Naive B cell (primary cell): ENCODE results near the gene HSPA6. TPM values are rescaled to one million over a fixed set of nuclear protein-coding genes. Genes with fewer than 3 reads are reported as not detected.
A peak's percentile ranks its signal among the peaks of the same experiment; 100 is the strongest.
"Not testable (repeated sequence)": the region's sequence is repeated elsewhere in the genome, so short reads cannot be mapped to it uniquely, and the experiment has no call there.

Experiments
- ATAC-seq, 2 donors: fragments of 150-1000 bp; cut with Tn5 transposase; 2 replicates each; pipeline ENCODE4 v1.10.0; 2021; ENCODE audit warnings: low read depth in 2 of 2, mild to moderate bottlenecking in 2 of 2, moderate library complexity in 2 of 2
- DNase-seq: peaks from one replicate; pipeline ENCODE4 v3.0.0; 2022
- H3K27ac Mint-ChIP-seq, 6 donors: one replicate each; pipeline ENCODE4 v1.8.0; 2020 to 2022; ENCODE audit warnings: mild to moderate bottlenecking in 6 of 6, mixed read lengths in 6 of 6, moderate library complexity in 5 of 6, inconsistent platforms in 2 of 6
- H3K27me3 Mint-ChIP-seq, 3 donors: one replicate each; pipeline ENCODE4 v1.8.0; 2021 to 2022; ENCODE audit warnings: mixed read lengths in 3 of 3, mild to moderate bottlenecking in 1 of 3
- H3K36me3 Mint-ChIP-seq, 2 donors: one replicate each; pipeline ENCODE4 v1.8.0; 2020 to 2022; ENCODE audit warnings: mixed read lengths in 2 of 2, inconsistent platforms in 1 of 2, mild to moderate bottlenecking in 1 of 2
- H3K4me1 Mint-ChIP-seq, 3 donors: one replicate each; pipeline ENCODE4 v1.8.0; 2020 to 2022; ENCODE audit warnings: mixed read lengths in 3 of 3, inconsistent platforms in 1 of 3, mild to moderate bottlenecking in 1 of 3, moderate library complexity in 1 of 3
- H3K4me3 Mint-ChIP-seq, 8 donors: one replicate each; pipeline ENCODE4 v1.8.0; 2020 to 2022; ENCODE audit warnings: mild to moderate bottlenecking in 8 of 8, mixed read lengths in 8 of 8, moderate library complexity in 8 of 8, inconsistent platforms in 2 of 8
- H3K9me3 Mint-ChIP-seq, 7 donors: one replicate each; pipeline ENCODE4 v1.8.0; 2020 to 2022; ENCODE audit warnings: mixed read lengths in 7 of 7, mild to moderate bottlenecking in 5 of 7, inconsistent platforms in 2 of 7, moderate library complexity in 1 of 7
- polyA plus RNA-seq, 6 donors: library from polyadenylated mRNA; unstranded; fragments of 300-500 nt; fragmentation: Illumina TruSeq; gene quantifications; one replicate each; pipeline ENCODE4 v1.2.3, GENCODE V29; 2021; ENCODE audit warnings: low read depth in 6 of 6

HSPA6 gene
- polyA plus RNA-seq, 6 donors from 2014 or later, result 0.12 to 0.13 TPM; not detected in 4

GRCh38 chr1:161530671-161531641, 6.6 kb downstream of the HSPA6 start:
- DNase-seq (peak; percentile 79), ATAC-seq (peak; percentile 77 to 83)
- peak overlapping the region; percentile 83 to 100 (median 96) for H3K4me3 Mint-ChIP-seq
- H3K9me3 Mint-ChIP-seq, result peaks cover 0 to 13% (median 0%) of the 10 kb centered on the region in 7 donors
- H3K36me3 Mint-ChIP-seq, result not testable (repeated sequence)
- peak overlapping the region; percentile 60 to 100 (median 98) for H3K27ac Mint-ChIP-seq
- peaks cover 3 to 13% (median 8%) of the 10 kb centered on the region in 3 donors for H3K27me3 Mint-ChIP-seq
- H3K4me1 Mint-ChIP-seq, result peaks cover 18 to 28% (median 27%) of the 10 kb centered on the region in 3 donors

DNA sequence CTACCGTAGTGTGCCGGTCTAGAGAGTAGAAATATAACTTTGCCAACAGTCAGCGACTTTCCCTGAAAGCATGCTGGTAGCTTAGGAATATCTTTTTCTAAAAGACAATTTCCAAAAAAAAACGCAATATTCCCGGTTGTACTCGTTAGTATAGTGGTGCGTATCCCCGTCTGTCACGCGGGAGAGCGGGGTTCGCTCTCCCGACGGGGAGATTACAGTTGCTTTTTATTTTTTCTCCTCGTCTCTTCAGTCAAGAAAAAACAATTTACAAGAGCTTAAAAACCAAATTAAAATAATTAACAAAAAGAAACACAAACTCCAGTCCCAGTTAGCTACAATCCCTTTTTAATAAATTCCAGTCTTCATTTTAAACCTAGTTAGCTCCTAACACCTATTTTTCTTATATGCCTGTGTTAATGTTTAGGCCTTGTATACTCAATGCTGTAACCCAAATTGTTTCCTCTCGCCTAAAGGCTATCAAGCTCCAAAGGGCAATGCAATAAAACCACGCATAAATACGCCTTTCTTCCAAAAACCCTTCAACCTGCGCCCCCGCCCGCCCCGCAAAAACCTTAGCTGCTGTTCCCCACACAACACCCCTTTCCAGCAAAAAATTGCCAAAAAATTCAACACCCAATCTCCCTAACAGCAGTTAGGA, 7.8 kb downstream of the HSPA6 start:
- no peak for DNase-seq
- Mint-ChIP-seq H3K9me3 (peaks cover 0 to 13% (median 0%) of the 10 kb centered on the region in 7 donors), H3K4me1 (peaks cover 18 to 28% (median 26%) of the 10 kb centered on the region in 3 donors), H3K36me3 (peaks cover 0 to 7% of the 10 kb centered on the region in 2 donors), H3K27ac (peak overlapping the region in 5 of 6 donors; percentile 68 to 90 (median 88)), H3K27me3 (peaks cover 0 to 6% (median 2%) of the 10 kb centered on the region in 3 donors), H3K4me3 (peak overlapping the region in 7 of 8 donors; percentile 21 to 74 (median 54))
- no peak for ATAC-seq

DNA sequence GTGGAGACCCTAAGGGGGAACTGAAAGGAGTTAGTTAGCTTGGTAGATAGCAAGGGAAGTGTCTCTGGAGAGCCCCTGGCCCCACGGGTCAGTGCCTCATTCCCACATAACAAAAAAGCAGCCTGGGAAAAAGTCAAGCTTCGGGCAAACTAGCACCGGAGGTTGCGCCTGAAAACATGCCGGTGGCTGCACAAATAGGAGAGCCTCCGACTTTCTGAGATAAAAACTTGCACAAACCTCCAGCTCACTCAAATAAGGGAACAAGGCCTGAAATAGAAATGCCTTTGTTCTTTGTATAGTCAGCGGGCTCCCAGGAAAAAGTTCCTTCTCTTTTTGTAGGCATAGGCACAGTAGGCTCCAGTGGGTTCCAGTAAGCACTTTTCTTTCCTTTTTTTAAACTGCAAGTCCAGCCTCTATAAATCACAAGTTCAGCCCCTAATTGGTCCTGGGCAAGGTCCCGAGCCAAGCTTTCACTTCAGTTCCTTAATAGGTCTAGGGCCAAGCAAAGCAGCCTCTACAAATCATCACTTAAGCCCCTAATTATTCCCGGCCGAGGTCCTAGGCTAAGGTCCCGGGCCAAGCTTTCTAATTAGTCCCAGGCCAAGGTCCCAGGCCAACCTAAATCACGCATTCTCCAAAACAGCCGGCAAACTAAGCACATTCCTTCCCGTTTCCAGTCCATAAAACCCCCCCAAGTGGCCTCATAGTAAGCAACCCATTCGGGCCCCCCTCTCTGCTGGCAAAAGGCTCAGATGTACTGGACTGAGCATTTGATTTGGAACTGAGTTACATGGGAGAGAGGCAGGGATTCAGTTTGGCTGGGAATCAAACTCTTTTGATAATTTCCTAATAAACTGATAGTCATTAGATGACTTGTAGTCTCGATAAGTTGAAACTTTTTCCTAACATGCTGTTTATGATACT, 8.6 kb downstream of the HSPA6 start:
- DNase-seq, H3K27me3 Mint-ChIP-seq, ATAC-seq, H3K36me3 Mint-ChIP-seq: not testable (repeated sequence)
- Mint-ChIP-seq H3K9me3 (peaks cover 0 to 13% (median 0%) of the 10 kb centered on the region in 7 donors), H3K4me3 (peak overlapping the region in 4 of 8 donors; percentile 31 to 74 (median 68)), H3K4me1 (peaks cover 18 to 28% (median 26%) of the 10 kb centered on the region in 3 donors), H3K27ac (peak overlapping the region in 4 of 6 donors; percentile 21 to 90 (median 78))

- DNase-seq, H3K36me3 Mint-ChIP-seq, H3K9me3 Mint-ChIP-seq, H3K27me3 Mint-ChIP-seq, H3K27ac Mint-ChIP-seq, ATAC-seq: not testable (repeated sequence)
- peaks cover 23 to 31% (median 31%) of the 10 kb centered on the region in 3 donors for H3K4me1 Mint-ChIP-seq
- H3K4me3 Mint-ChIP-seq, result peak overlapping the region in 1 of 8 donors; percentile 21
These were observed 12.8 kb downstream of the HSPA6 start for GRCh38 chr1:161537068-161537669.

- H3K4me3 Mint-ChIP-seq, result peak overlapping the region in 6 of 8 donors; percentile 72 to 96 (median 94)
- H3K36me3 Mint-ChIP-seq, DNase-seq, H3K9me3 Mint-ChIP-seq, ATAC-seq, H3K27me3 Mint-ChIP-seq: not testable (repeated sequence)
- peak overlapping the region in 1 of 6 donors; percentile 15 for H3K27ac Mint-ChIP-seq
- peaks cover 20 to 35% (median 35%) of the 10 kb centered on the region in 3 donors for H3K4me1 Mint-ChIP-seq
These were observed 14.7 kb downstream of the HSPA6 start for GRCh38 chr1:161538925-161539479.

DNA sequence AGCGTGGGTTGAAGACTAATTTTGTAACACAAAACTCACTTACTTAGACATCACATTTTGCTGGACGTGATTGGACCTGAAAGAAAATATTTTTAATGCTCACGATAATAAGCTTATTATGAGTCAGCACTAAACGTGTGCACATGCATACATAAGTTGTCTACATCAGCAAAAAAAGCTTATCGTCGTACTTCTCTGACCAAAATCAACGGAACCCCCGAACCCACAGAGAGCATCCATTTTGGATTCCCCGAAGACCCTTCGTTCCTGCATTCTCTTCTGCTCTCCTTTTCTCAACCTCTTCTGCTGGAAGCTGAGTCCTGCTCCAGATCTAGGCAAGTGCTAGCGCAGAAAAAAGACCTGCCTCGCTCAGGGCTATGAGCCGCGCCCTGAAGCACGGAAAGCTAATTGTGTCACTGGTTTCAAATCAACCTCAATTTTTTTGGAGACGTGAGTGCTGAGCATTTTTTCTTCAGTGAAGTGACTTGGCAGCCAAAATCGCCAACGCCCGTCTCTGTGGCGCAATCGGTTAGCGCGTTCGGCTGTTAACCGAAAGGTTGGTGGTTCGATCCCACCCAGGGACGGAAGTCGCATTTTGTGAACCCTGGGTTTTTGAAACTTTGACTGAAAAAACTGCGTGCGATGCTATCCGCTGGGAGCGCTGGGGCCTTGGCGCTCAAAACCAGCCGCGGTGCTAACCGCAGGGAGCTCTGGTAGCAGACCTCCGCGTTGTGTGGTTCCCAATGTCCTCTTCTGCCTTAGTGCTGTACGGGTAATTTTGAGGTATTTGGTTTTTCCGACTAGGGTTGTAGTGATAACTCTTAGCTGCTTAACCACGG, 15.6 kb downstream of the HSPA6 start:
- Mint-ChIP-seq H3K4me1 (peaks cover 20 to 40% (median 38%) of the 10 kb centered on the region in 3 donors), H3K4me3 (peak overlapping the region; percentile 90 to 97 (median 96)), H3K27ac (peak overlapping the region in 5 of 6 donors; percentile 83 to 100 (median 99))
- ATAC-seq (peak; percentile 71 to 73), DNase-seq (peak; percentile 82)
- not testable (repeated sequence) for H3K36me3 Mint-ChIP-seq, H3K9me3 Mint-ChIP-seq, H3K27me3 Mint-ChIP-seq

- peak overlapping the region; percentile 90 to 97 (median 96) for H3K4me3 Mint-ChIP-seq
- H3K36me3 Mint-ChIP-seq, H3K27me3 Mint-ChIP-seq, H3K9me3 Mint-ChIP-seq: not testable (repeated sequence)
- peak; percentile 29 to 35 for ATAC-seq
- peak; percentile 23 for DNase-seq
- peak overlapping the region in 4 of 6 donors; percentile 94 to 100 (median 99) for H3K27ac Mint-ChIP-seq
- peaks cover 24 to 45% (median 43%) of the 10 kb centered on the region in 3 donors for H3K4me1 Mint-ChIP-seq
These were observed 16.2 kb downstream of the HSPA6 start for GRCh38 chr1:161540570-161540960.

- H3K36me3 Mint-ChIP-seq, H3K27me3 Mint-ChIP-seq, H3K9me3 Mint-ChIP-seq: not testable (repeated sequence)
- peak overlapping the region in 1 of 6 donors; percentile 3 for H3K27ac Mint-ChIP-seq
- peak overlapping the region in 1 of 8 donors; percentile 63 for H3K4me3 Mint-ChIP-seq
- peak; percentile 50 for DNase-seq
- H3K4me1 Mint-ChIP-seq, result peaks cover 24 to 45% (median 43%) of the 10 kb centered on the region in 3 donors
- peak in 1 of 2 donors; percentile 48 for ATAC-seq
These were observed 17.8 kb downstream of the HSPA6 start for GRCh38 chr1:161542091-161542559.

- H3K27me3 Mint-ChIP-seq, H3K9me3 Mint-ChIP-seq, H3K36me3 Mint-ChIP-seq, DNase-seq, ATAC-seq, H3K4me3 Mint-ChIP-seq: not testable (repeated sequence)
- H3K4me1 Mint-ChIP-seq, result peaks cover 24 to 45% (median 43%) of the 10 kb centered on the region in 3 donors
- H3K27ac Mint-ChIP-seq, result peak overlapping the region in 1 of 6 donors; percentile 5
These were observed 18.8 kb downstream of the HSPA6 start for GRCh38 chr1:161543125-161543524.

DNA sequence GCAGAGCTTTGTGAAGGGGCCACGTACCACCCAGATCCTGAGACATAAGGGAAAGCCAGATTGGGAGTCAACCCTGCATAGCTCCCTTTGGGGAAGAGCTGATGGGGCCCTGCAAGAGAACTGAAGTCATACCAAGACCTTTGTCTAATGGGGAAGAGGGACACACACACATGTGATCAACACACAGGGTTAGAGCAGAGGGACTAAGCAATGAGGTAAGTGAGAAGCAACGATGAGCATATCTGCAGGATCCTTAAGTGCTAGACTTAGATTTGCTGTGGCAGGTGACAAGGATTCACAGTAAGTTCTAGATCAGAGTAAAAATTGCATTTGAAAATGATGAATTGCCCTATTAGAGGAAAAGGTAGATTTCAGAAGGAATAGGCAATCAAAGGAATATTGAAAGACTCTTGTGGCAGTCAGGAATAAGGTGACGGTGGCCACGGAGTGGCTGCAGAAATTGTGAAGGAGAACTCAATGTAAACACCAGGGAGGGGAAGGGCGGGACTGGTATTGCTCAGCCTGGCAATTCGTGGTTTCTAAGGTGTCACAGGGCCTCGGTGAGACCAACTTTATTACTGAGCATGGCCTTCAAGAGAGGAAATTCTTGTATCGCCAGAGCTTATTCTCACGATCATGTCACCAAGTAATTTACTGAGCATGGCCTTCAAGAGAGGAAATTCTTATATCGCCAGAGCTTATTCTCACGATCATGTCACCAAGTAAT, 20.8 kb downstream of the HSPA6 start:
- not testable (repeated sequence) for H3K9me3 Mint-ChIP-seq, DNase-seq, H3K27me3 Mint-ChIP-seq, H3K36me3 Mint-ChIP-seq
- Mint-ChIP-seq H3K4me3 (peak overlapping the region in 5 of 8 donors; percentile 15 to 64 (median 40)), H3K27ac (peak overlapping the region in 5 of 6 donors; percentile 34 to 81 (median 48)), H3K4me1 (peaks cover 19 to 38% (median 37%) of the 10 kb centered on the region in 3 donors)
- ATAC-seq, result peak in 1 of 2 donors; percentile 45
